Breast epithelium (tissue), 3 donors: ENCODE measurements around the gene NSFL1C.

ENCODE experiments used
- POLR2A ChIP-seq: fragments of 450-650 bp; IDR thresholded peaks from one replicate; pipeline ENCODE4 v1.6.1; 2016; ENCODE audit warnings: antibody characterized with exemption, mild to moderate bottlenecking, moderate library complexity
- TF ChIP-seq, protein P1 (sequence below), 3 donors: fragments of 450-650 bp; IDR thresholded peaks; one replicate each; pipeline ENCODE4 v1.5.1; 2016 to 2017; ENCODE audit warnings: antibody characterized with exemption in 3 of 3, mild to moderate bottlenecking in 3 of 3, moderate library complexity in 3 of 3

DNA sequence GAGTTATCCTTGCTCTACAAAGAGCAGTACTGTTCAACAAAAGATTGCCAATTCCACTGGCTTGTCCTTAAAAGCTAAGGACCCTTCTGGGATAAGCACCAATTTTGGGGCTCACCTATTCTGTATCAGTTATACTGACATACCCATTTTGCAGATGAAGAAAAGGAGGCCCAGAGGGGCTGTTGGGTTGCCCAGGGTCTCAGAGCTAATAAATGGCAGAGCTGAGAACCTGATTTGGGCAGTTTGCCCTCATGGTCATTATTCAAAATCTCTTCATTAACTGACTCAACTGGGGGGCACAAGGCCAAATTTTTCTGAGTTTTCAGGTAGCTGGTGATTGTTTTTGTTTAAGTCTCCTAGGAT is 31.3 kb downstream of the NSFL1C start:
- TF ChIP-seq, protein P1, sequence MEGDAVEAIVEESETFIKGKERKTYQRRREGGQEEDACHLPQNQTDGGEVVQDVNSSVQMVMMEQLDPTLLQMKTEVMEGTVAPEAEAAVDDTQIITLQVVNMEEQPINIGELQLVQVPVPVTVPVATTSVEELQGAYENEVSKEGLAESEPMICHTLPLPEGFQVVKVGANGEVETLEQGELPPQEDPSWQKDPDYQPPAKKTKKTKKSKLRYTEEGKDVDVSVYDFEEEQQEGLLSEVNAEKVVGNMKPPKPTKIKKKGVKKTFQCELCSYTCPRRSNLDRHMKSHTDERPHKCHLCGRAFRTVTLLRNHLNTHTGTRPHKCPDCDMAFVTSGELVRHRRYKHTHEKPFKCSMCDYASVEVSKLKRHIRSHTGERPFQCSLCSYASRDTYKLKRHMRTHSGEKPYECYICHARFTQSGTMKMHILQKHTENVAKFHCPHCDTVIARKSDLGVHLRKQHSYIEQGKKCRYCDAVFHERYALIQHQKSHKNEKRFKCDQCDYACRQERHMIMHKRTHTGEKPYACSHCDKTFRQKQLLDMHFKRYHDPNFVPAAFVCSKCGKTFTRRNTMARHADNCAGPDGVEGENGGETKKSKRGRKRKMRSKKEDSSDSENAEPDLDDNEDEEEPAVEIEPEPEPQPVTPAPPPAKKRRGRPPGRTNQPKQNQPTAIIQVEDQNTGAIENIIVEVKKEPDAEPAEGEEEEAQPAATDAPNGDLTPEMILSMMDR (IDR thresholded peaks at IDR 0.05), result no peak
- no peak for TF ChIP-seq POLR2A
